GM12878 (cell line): ENCODE results near the gene PPP2R3A. TPM values are rescaled to one million over a fixed set of nuclear protein-coding genes. Genes with fewer than 3 reads are reported as not detected.

Experiments
- ATAC-seq: fragments of 200-7000 bp; cut with Tn5 transposase; 3 replicates; pipeline ENCODE4 v1.9.1; 2020; ENCODE audit warnings: mild to moderate bottlenecking, moderate library complexity
- BruUV-seq: library from RNA; stranded (reverse); fragments of 400-500 nt; replicated peaks from 2 replicates; lab custom pipeline; 2021; lab: Mats Ljungman, UMichigan
- CTCF ChIA-PET: fragments of 300-600 bp; sonication (Branson Sonifier 250); formaldehyde crosslinking; extraction: SDS; loops from one replicate; lab custom pipeline; 2021; ENCODE audit warnings: inconsistent platforms; lab: Yijun Ruan, JAX
- POLR2A ChIA-PET: fragments of 350-600 bp; formaldehyde crosslinking; extraction: SDS; loops from one replicate; lab custom pipeline; 2021; ENCODE audit warnings: inconsistent platforms; lab: Charles Lee
- RAD21 ChIA-PET: fragments of 300-600 bp; sonication (Branson Sonifier 250); formaldehyde crosslinking; loops from one replicate; lab custom pipeline; 2023; ENCODE audit warnings: antibody characterized with exemption; ENCODE audit not compliant: unreplicated experiment; lab: Charles Lee
- SMC1A ChIA-PET: fragments of 300-600 bp; sonication (Branson Sonifier 250); formaldehyde crosslinking; loops from one replicate; lab custom pipeline; 2023; ENCODE audit not compliant: unreplicated experiment, uncharacterized antibody; lab: Charles Lee
- DNase-seq: peaks from one replicate; pipeline ENCODE4 v3.0.0-alpha.2; 2011; ENCODE audit warnings: low read depth, low spot score
- FAIRE-seq: peaks from 3 replicates; lab custom pipeline; 2011; peaks lifted over from hg19 to GRCh38; lab: Jason Lieb, UNC
- H2AFZ ChIP-seq: 2 replicates; pipeline ENCODE4 v1.6.0; 2011; ENCODE audit warnings: low read depth, low read length, control low read depth; ENCODE audit not compliant: control insufficient read depth
- H3K27ac ChIP-seq: 2 replicates; pipeline ENCODE4 v1.5.1; 2011; ENCODE audit warnings: control low read depth; ENCODE audit not compliant: control insufficient read depth, insufficient read depth
- H3K27me3 ChIP-seq, 2 experiments: replicated peaks in 1 of 2; 2 replicates each; pipeline versions ENCODE4 v1.6.0 to v1.6.1; 2011; ENCODE audit warnings: low read length in 1 of 2; ENCODE audit not compliant: control insufficient read depth in 2 of 2, insufficient read depth in 2 of 2
- H3K36me3 ChIP-seq, 2 experiments: 2 replicates each; pipeline ENCODE4 v1.5.1; 2011; ENCODE audit warnings: low read length in 1 of 2; ENCODE audit not compliant: control insufficient read depth in 2 of 2, insufficient read depth in 2 of 2
- H3K4me1 ChIP-seq: 2 replicates; pipeline ENCODE4 v1.6.1; 2011; ENCODE audit warnings: mild to moderate bottlenecking, low read length, moderate library complexity, mixed read lengths; ENCODE audit not compliant: control insufficient read depth, insufficient read depth
- H3K4me2 ChIP-seq: 2 replicates; pipeline ENCODE4 v1.6.0; 2011; ENCODE audit warnings: control low read depth; ENCODE audit not compliant: control insufficient read depth, insufficient read depth
- H3K4me3 ChIP-seq: fragments of 200-600 bp; sonication (generic); 2 replicates; pipeline ENCODE4 v1.5.1; 2016
- H3K79me2 ChIP-seq: 2 replicates; pipeline ENCODE4 v1.6.0; 2011; ENCODE audit warnings: low read length; ENCODE audit not compliant: control insufficient read depth, insufficient read depth
- H3K9ac ChIP-seq: 2 replicates; pipeline ENCODE4 v1.8.0; 2011; ENCODE audit warnings: low read length, control low read depth, mixed read lengths; ENCODE audit not compliant: control insufficient read depth, insufficient read depth
- H3K9me3 ChIP-seq: replicated peaks from 3 replicates; pipeline ENCODE4 v1.5.1; 2011; ENCODE audit warnings: mild to moderate bottlenecking, low read length; ENCODE audit not compliant: control insufficient read depth, insufficient read depth
- H4K20me1 ChIP-seq: 2 replicates; pipeline ENCODE4 v1.6.0; 2011; ENCODE audit not compliant: control insufficient read depth, insufficient read depth
- ATF7 ChIP-seq: fragments of 450-650 bp; IDR thresholded peaks from 2 replicates; pipeline ENCODE4 v1.6.1; 2016; ENCODE audit warnings: low read depth, mild to moderate bottlenecking
- CBFB ChIP-seq: IDR thresholded peaks from 2 replicates; pipeline ENCODE4 v1.6.1; 2016; ENCODE audit warnings: antibody characterized with exemption, low read depth
- CBX5 ChIP-seq: sonication (generic); IDR thresholded peaks from 2 replicates; pipeline ENCODE4 v1.6.1; 2016; ENCODE audit warnings: low read depth, moderate library complexity, mild to moderate bottlenecking, inconsistent platforms
- CHD4 ChIP-seq: fragments of 200-600 bp; sonication (generic); IDR thresholded peaks from 2 replicates; pipeline ENCODE4 v1.6.1; 2016; ENCODE audit warnings: mild to moderate bottlenecking
- HDAC2 ChIP-seq: fragments of 200-600 bp; sonication (generic); IDR thresholded peaks from 2 replicates; pipeline ENCODE4 v1.6.1; 2017
- HDAC6 ChIP-seq: fragments of 200-600 bp; sonication (generic); IDR thresholded peaks from one replicate; pipeline ENCODE4 v1.8.0; 2017; ENCODE audit warnings: antibody characterized with exemption; ENCODE audit not compliant: unreplicated experiment
- JUND ChIP-seq: IDR thresholded peaks from 2 replicates; pipeline ENCODE4 v1.6.1; 2012; ENCODE audit warnings: low read depth, mild to moderate bottlenecking, low read length, improper control_type of control experiment, moderate library complexity
- KDM1A ChIP-seq: fragments of 200-600 bp; sonication (generic); IDR thresholded peaks from 2 replicates; pipeline ENCODE4 v1.6.1; 2016; ENCODE audit warnings: borderline replicate concordance
- KLF5 ChIP-seq: fragments of 450-650 bp; IDR thresholded peaks from 2 replicates; pipeline ENCODE4 v1.6.1; 2014; ENCODE audit warnings: mild to moderate bottlenecking; ENCODE audit not compliant: partially characterized antibody
- NR2C1 ChIP-seq: fragments of 450-650 bp; IDR thresholded peaks from 2 replicates; pipeline ENCODE4 v1.6.1; 2017; ENCODE audit warnings: antibody characterized with exemption, mild to moderate bottlenecking, moderate library complexity
- POLR2AphosphoS5 ChIP-seq: IDR thresholded peaks from 2 replicates; pipeline ENCODE4 v1.6.1; 2011; ENCODE audit warnings: mild to moderate bottlenecking, low read length, inconsistent platforms
- POU2F2 ChIP-seq: IDR thresholded peaks from 3 replicates; pipeline ENCODE4 v1.6.1; 2011; ENCODE audit warnings: low read depth, mild to moderate bottlenecking, low read length, borderline replicate concordance
- RAD21 ChIP-seq: IDR thresholded peaks from 2 replicates; pipeline ENCODE4 v1.6.1; 2011; ENCODE audit warnings: mild to moderate bottlenecking, low read depth, low read length, moderate library complexity; ENCODE audit not compliant: insufficient read depth
- RCOR1 ChIP-seq: conservative IDR thresholded peaks from 2 replicates; pipeline ENCODE4 v1.6.1; 2012; ENCODE audit warnings: low read depth, low read length, improper control_type of control experiment
- SIN3A ChIP-seq: IDR thresholded peaks from 2 replicates; pipeline ENCODE4 v1.6.1; 2012; ENCODE audit warnings: low read depth, low read length, improper control_type of control experiment
- SIX5 ChIP-seq: IDR thresholded peaks from 2 replicates; pipeline ENCODE4 v1.6.1; 2011; ENCODE audit warnings: mild to moderate bottlenecking, low read depth, low read length, moderate library complexity; ENCODE audit not compliant: severe bottlenecking
- TBL1XR1 ChIP-seq: IDR thresholded peaks from 2 replicates; pipeline ENCODE4 v1.6.1; 2012; ENCODE audit warnings: low read depth, low read length, improper control_type of control experiment
- TCF12 ChIP-seq: IDR thresholded peaks from 2 replicates; pipeline ENCODE4 v1.6.1; 2011; ENCODE audit warnings: low read depth, mild to moderate bottlenecking, low read length
- TCF7 ChIP-seq: IDR thresholded peaks from 2 replicates; pipeline ENCODE4 v1.6.1; 2014; ENCODE audit warnings: antibody characterized with exemption, borderline replicate concordance
- YY1 ChIP-seq: IDR thresholded peaks from 2 replicates; pipeline ENCODE4 v1.6.1; 2011; ENCODE audit warnings: low read depth, mild to moderate bottlenecking, low read length
- ZNF207 ChIP-seq: fragments of 450-650 bp; IDR thresholded peaks from 2 replicates; pipeline ENCODE4 v1.6.1; 2014; ENCODE audit warnings: antibody characterized with exemption, mild to moderate bottlenecking, borderline replicate concordance
- ZNF217 ChIP-seq: fragments of 450-650 bp; IDR thresholded peaks from 2 replicates; pipeline ENCODE4 v1.6.1; 2017; ENCODE audit warnings: antibody characterized with exemption, mild to moderate bottlenecking
- ZNF24 ChIP-seq: fragments of 450-650 bp; IDR thresholded peaks from 2 replicates; pipeline ENCODE4 v1.6.1; 2017; ENCODE audit warnings: antibody characterized with exemption, mild to moderate bottlenecking
- ZSCAN29 ChIP-seq: fragments of 450-650 bp; IDR thresholded peaks from 2 replicates; pipeline ENCODE4 v1.6.1; 2017; ENCODE audit warnings: mild to moderate bottlenecking, moderate library complexity
- whole genome bisulfite sequencing: methylation state at CpG from one replicate; pipeline ENCODE4 v1.1.6; 2016; ENCODE audit warnings: low lambda C conversion rate; ENCODE audit not compliant: insufficient replicate concordance, insufficient coverage; ENCODE audit errors: missing lambda C conversion rate; 5-methylcytosine and 5-hydroxymethylcytosine counted together
- in situ Hi-C: fragments of 300-500 bp; cut with MboI; formaldehyde crosslinking; loops from 9 replicates; pipeline ENCODE4 v1.14.3; 2018; ENCODE audit warnings: mixed read lengths
- intact Hi-C: fragments of 100-400 bp; cut with micrococcal nuclease; formaldehyde crosslinking; loops from one replicate; pipeline ENCODE4 v1.14.2; 2022; ENCODE audit not compliant: unreplicated experiment
- polyA plus RNA-seq, 11 experiments: library from polyadenylated mRNA; depleted of rRNA in 4 of 11; unstranded in 6 of 11; stranded (reverse) in 5 of 11; fragments of >200 nt; fragmentation: Nextera tagmentation in 4 of 11; fragmentation: Illumina TruSeq in 1 of 11; extraction: Ambion mirVana in 4 of 11; extraction: Trizol in 1 of 11; gene quantifications; 1 replicate in 1 of 11; 2 replicates in 10 of 11; pipeline versions ENCODE4 v1.2.1 to v1.2.3, GENCODE V29; 2011 to 2016; ENCODE audit warnings: inconsistent platforms in 2 of 11, missing spikeins in 2 of 11, low read depth in 1 of 11
- total RNA-seq, 4 experiments: library from RNA; depleted of rRNA in 3 of 4; stranded (reverse); fragments of >200 nt in 3 of 4; fragmentation: Illumina TruSeq in 1 of 4; extraction: Trizol in 1 of 4; gene quantifications; 2 replicates each; pipeline versions ENCODE4 v1.2.1 to v1.2.3, GENCODE V29; 2013 to 2021
- TF ChIP-seq, protein P1 (sequence below): IDR thresholded peaks from 2 replicates; pipeline ENCODE4 v1.6.1; 2012; ENCODE audit warnings: low read depth, low read length, improper control_type of control experiment
- TF ChIP-seq, protein P2 (sequence below): fragments of 450-650 bp; IDR thresholded peaks from 2 replicates; pipeline ENCODE4 v1.6.1; 2016; ENCODE audit warnings: mild to moderate bottlenecking

The PPP2R3A gene
- total and polyA plus RNA-seq, 10 of the 15 experiments (the other 5 are each of a cell fraction or from before 2014, with no cell fraction given) = under 0.01 to 0.16 (median 0.06) TPM; not detected in 5

DNA sequence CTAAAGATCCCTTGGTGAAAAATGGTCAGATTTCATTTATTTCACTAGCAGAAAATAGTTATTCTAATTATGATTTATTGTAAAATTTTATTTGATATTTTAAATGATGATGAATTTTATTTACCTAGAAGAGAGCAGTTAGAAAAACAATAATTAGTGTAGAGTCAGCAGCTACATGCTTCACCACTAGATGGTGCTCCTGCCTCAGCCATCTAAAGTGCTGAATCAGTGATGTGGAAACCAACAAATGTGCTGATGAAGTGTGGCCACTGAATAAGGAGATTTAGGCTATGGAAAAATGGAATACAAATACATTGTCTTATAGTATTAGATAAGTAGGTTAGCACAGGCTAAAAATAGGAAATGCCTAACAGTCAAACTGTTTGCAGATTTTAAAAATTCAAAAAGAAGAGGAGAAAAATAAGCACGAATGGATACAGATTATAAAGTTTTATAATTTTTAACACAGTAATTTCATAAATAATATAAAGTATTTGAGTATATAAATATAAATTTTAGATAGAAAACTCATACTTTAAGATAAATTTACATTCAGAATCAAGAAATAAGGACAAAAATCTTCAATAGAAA lies 109.8 kb downstream of the PPP2R3A start:
- RAD21 ChIA-PET = interaction anchor here (0.6 to 2.9 kb wide), 10 partner anchors 173 to 940 kb away, joined by 3 to 25 read pairs (median 6); partner anchors contain the start of genes PCCB and STAG1
- SMC1A ChIA-PET = interaction anchor here (0.7 to 4.5 kb wide), 10 partner anchors 11 to 938 kb away, joined by 3 to 26 read pairs (median 6); partner anchors contain the start of gene STAG1
- POLR2A ChIA-PET = interaction anchor here (1.0 kb wide), 1 partner anchor 939 kb away, joined by 3 read pairs; no protein-coding TSS in a partner anchor
- TF ChIP-seq ZNF207 = no peak
- TF ChIP-seq KDM1A = no peak
- no peak for TF ChIP-seq TCF12
- no peak for TF ChIP-seq SIX5
- TF ChIP-seq TBL1XR1 = no peak
- no peak for TF ChIP-seq JUND
- TF ChIP-seq ZSCAN29 = no peak
- no peak for TF ChIP-seq HDAC2
- TF ChIP-seq, protein P1, sequence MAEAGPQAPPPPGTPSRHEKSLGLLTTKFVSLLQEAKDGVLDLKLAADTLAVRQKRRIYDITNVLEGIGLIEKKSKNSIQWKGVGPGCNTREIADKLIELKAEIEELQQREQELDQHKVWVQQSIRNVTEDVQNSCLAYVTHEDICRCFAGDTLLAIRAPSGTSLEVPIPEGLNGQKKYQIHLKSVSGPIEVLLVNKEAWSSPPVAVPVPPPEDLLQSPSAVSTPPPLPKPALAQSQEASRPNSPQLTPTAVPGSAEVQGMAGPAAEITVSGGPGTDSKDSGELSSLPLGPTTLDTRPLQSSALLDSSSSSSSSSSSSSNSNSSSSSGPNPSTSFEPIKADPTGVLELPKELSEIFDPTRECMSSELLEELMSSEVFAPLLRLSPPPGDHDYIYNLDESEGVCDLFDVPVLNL = no peak
- TF ChIP-seq ZNF24 = peak; percentile 34; the same call in 1 of the 2 replicates
- no peak for TF ChIP-seq SIN3A
- TF ChIP-seq CHD4 = no peak
- no peak for TF ChIP-seq RCOR1
- TF ChIP-seq CBX5 = no peak
- TF ChIP-seq ATF7 = no peak
- TF ChIP-seq POLR2AphosphoS5 = no peak
- TF ChIP-seq KLF5 = no peak
- TF ChIP-seq POU2F2 = no peak
- TF ChIP-seq, protein P2, sequence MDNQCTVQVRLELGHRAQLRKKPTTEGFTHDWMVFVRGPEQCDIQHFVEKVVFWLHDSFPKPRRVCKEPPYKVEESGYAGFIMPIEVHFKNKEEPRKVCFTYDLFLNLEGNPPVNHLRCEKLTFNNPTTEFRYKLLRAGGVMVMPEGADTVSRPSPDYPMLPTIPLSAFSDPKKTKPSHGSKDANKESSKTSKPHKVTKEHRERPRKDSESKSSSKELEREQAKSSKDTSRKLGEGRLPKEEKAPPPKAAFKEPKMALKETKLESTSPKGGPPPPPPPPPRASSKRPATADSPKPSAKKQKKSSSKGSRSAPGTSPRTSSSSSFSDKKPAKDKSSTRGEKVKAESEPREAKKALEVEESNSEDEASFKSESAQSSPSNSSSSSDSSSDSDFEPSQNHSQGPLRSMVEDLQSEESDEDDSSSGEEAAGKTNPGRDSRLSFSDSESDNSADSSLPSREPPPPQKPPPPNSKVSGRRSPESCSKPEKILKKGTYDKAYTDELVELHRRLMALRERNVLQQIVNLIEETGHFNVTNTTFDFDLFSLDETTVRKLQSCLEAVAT = no peak
- TF ChIP-seq NR2C1 = no peak
- TF ChIP-seq TCF7 = no peak
- no peak for TF ChIP-seq HDAC6
- TF ChIP-seq RAD21 = peak; percentile 99
- TF ChIP-seq YY1 = 0 out of 2 replicates have a peak, but pooled peaks have one; percentile 63
- no peak for TF ChIP-seq CBFB
- TF ChIP-seq ZNF217 = no peak

More for the DNA sequence above, 109.8 kb downstream of the PPP2R3A start:
- Histone ChIP-seq H3K36me3 (no peaks in the 10 kb centered on the region), H2AFZ (no peak overlapping the region), H3K79me2 (no peaks in the 10 kb centered on the region), H3K4me3 (no peak overlapping the region), H4K20me1 (no peaks in the 10 kb centered on the region), H3K9ac (no peak overlapping the region), H3K27ac (no peak overlapping the region), H3K4me1 (no peaks in the 10 kb centered on the region), H3K27me3 (no peaks in the 10 kb centered on the region; a peak in 1 of 4 replicates), H3K4me2 (no peak overlapping the region), H3K9me3 (no peaks in the 10 kb centered on the region)
- DNase-seq (peak; percentile 40), FAIRE-seq (peak; percentile 96), ATAC-seq (peak; percentile 89)
- intact Hi-C loops = loop anchor here (1.0 to 10.0 kb wide), 8 partner anchors 67 to 1869 kb away; partner anchors contain the start of genes NCK1, PCCB and STAG1
- WGBS = 94% methylated on average over 1 of the region's 1 CpG
- in situ Hi-C loops = no loop called here
- no TSS peak for BruUV-seq
- CTCF ChIA-PET = interaction anchor here (0.6 to 6.3 kb wide), 19 partner anchors 10 to 1046 kb away, joined by 3 to 51 read pairs (median 4); partner anchors contain the start of genes PCCB and STAG1
